HG03280 (cell line): Measurements from ENCODE around the gene DHRS12.

Experiments
- ATAC-seq: cut with Tn5 transposase; IDR thresholded peaks from one replicate; pipeline ENCODE4 v1.9.1; 2021; ENCODE audit warnings: mild to moderate bottlenecking, moderate library complexity; ENCODE audit not compliant: unreplicated experiment

DHRS12 gene, protein sequence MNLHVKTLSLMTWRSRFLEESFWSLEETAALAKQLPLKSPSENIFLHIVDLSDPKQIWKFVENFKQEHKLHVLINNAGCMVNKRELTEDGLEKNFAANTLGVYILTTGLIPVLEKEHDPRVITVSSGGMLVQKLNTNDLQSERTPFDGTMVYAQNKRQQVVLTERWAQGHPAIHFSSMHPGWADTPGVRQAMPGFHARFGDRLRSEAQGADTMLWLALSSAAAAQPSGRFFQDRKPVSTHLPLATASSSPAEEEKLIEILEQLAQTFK

DNA sequence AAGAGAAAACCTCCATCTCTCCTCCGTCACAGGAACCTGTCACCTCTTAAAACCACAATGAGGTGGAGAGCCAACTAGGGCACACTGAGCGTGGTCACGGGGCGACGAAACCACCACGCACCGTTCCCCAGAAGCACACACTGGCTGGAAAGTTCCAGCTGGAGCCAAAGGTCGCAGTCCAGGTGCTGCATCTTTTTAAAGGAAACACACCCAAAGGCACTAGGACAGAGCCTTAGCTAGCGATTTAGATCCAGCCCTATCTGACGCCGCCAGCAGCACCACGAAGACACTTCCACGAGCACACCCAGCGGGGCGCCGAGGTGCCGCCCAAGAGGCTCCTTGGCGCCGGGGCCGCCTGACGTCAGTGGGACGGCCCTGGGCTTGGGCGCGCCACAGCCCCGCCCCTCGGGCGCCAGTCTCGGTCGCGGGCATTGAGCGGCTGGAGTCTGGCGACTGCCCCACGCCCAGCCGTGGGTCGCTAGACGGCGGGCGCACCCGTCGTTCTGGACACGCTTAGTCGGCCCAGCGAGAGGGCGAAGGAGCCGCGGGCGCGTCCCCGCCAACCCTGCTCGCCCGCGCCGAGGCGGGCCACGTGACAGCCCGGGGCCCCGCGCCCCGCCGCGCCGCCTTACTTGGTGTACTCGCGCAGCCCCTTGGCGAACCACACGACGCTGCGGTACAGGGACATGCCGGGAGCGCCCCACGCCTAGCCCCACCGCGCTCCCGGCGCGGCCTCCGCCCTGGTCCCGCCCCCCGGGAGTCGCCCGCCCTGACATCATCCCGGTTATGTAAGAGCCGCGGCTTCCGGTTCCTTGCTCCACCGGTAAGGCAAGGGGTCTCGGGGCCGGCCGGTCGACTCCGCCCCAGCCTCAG lies at the start of gene DHRS12:
Gene DHRS12 (minus strand): TSS at position 742 of the 873 bp plus-strand sequence. CDS start 4,504 bp downstream, outside the sequence.
- peak; percentile 92 for ATAC-seq

DNA sequence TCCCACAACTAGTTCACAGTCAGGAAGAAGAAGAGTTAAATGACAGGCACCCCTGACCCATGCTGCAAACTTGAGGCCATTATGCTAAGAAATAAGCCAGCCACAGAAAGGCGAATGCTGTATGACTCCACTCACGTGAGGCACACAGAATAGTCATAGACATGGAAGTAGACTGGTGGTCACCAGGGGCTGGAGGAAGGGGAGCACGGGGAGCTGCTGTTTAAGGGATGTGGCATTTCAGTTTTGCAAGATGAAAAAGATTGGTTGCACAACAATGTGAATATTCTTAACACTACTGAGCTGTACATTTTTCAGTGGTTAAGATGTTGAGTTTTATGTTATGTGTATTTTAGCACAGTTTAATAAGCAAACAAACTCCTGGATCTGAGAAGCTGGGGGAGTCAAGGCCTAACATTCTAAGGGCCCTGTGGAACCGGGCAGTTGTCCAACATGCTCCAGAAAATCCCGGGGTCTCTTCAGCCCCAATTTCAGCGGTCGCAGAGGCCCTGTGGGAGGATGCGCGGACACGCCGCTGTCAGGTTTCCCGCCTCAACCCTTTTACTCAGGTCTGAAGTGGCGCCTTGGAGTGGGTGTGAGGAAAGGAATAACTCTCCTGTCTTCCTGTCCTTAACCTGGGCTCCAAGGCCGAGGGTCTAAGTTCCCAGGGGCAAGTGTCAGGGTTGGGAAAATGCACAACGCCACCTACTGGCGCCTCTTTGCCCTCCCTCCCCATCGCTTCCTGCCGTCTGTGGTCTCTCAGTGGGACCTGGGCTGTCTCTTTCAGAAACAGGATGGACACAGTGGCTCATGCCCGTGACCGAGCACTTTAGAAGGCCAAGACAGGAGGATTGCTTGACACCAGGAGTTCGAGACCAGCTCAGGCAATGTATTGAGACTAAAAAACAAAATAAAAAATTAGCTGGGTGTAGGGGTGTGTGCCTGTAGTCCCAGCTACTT lies 45.5 kb upstream of the DHRS12 start:
- ATAC-seq, result no peak

- ATAC-seq, result no peak
Measured at GRCh38 chr13:51848674-51849073, 44.7 kb upstream of the DHRS12 start.

GRCh38 chr13:51846756-51847155 lies 42.8 kb upstream of the DHRS12 start:
- ATAC-seq, result no peak

GRCh38 chr13:51845574-51846318 lies 41.8 kb upstream of the DHRS12 start:
- ATAC-seq, result no peak

- no peak for ATAC-seq
Measured at GRCh38 chr13:51844862-51845573, 41.1 kb upstream of the DHRS12 start, which contains the start of gene TMEM272. TSS of gene TMEM272 (minus strand) at chr13:51845177. CDS start at chr13:51838530, 6,647 bp downstream.

GRCh38 chr13:51843529-51843928 lies 39.6 kb upstream of the DHRS12 start:
- no peak for ATAC-seq

DNA sequence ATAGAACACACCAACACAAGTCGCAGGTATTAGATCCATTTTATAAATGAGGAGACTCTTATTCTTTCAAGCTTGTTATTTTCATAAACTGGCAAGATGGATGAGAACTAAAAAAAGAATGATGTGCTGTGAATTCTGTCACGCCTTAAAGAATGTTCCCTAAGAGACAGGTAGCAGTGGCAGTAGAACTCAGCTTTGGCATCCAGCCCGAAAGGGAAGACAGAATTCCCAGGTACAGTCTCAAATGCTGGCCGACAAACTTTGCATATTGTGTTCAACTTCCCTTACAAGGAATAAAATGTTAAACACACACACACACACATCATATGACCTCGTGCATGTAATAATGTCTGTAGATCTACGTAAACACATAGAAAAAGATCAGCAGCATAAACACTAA lies 37.8 kb upstream of the DHRS12 start:
- ATAC-seq, result no peak

DNA sequence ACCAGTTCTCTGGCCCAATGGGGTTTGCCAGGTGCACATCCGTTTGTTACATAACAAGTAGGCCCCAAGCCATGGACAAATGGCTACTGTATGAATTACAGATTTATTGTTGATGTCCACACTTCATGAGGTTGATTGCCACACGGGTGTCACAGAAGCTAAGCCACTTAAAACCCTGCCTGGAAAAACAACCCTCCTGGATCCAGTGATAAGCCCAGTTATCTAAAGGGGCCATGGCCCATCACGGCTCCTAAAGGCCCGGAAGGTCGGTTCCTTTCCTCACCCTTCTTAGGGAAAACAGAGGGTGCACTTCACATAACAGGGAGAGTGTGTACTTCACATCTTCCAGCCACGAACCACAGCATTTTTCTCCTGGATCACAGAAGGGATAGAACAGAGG lies 37.0 kb upstream of the DHRS12 start:
- ATAC-seq, result no peak

- no peak for ATAC-seq
Measured at GRCh38 chr13:51839711-51840540, 36.0 kb upstream of the DHRS12 start.

- ATAC-seq, result no peak
Measured at GRCh38 chr13:51838240-51838846, 34.4 kb upstream of the DHRS12 start.

GRCh38 chr13:51837016-51837415 lies 33.1 kb upstream of the DHRS12 start:
- no peak for ATAC-seq

- no peak for ATAC-seq
Measured at GRCh38 chr13:51834581-51835171, 30.7 kb upstream of the DHRS12 start.

GRCh38 chr13:51833980-51834379 lies 30.0 kb upstream of the DHRS12 start:
- ATAC-seq, result no peak

GRCh38 chr13:51832471-51833152 lies 28.6 kb upstream of the DHRS12 start:
- no peak for ATAC-seq

DNA sequence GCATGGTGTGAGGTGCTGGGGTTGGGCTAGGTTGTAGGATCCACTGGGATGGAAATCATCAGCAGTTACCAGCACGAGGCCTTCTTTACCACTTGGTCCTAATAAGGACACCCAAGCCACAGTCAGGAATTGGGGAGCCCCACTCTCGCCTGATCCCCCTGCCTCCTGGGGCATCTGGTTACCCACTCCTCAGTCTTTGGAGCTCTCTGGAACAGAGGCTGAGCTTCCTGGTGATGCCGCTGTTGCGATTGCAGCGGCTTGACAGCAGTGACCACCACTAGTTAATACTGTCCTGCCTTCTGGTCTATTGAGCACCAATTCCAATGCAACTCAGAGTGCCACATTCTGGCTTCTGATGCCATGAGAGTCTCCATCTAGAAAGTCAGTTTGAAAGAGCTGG lies 27.6 kb upstream of the DHRS12 start:
- ATAC-seq, result no peak

GRCh38 chr13:51829568-51829899 lies 25.6 kb upstream of the DHRS12 start:
- ATAC-seq, result no peak
